DMS 273 treated with DMSO at 0.1 percent for 48 hours (cell line): ENCODE results near the gene AGTPBP1.

Source experiments
- DNase-seq: peaks from one replicate; lab custom pipeline; 2025; lab: John Stamatoyannopoulos, UW

Gene AGTPBP1

GRCh38 chr9:85536514-85536913 lies 205.2 kb downstream of the AGTPBP1 start:
- DNase-seq = no peak

- DNase-seq = no peak
Observed at GRCh38 chr9:85536076-85536475, 205.7 kb downstream of the AGTPBP1 start.

DNA sequence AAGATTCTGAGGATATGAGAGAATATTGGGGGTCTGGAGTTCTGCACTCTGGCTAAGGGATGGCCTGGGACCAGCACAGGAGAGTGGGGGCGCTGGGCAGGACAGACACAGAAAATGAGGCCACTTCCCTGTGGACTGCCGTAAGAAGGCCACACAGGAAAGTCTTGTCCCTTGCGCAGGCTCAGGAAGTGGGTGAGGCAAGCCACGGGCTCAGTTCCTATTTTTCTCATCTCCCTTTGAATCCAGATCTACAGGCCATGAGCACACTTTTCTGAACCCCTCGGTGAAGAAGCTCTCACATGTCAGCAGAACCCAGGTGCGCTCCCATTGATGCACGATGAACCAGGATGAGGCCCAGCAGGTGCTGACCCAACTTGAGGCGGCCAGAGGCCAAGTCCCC lies 207.4 kb downstream of the AGTPBP1 start:
- DNase-seq = no peak

GRCh38 chr9:85533538-85533937 lies 208.2 kb downstream of the AGTPBP1 start:
- DNase-seq = no peak

DNA sequence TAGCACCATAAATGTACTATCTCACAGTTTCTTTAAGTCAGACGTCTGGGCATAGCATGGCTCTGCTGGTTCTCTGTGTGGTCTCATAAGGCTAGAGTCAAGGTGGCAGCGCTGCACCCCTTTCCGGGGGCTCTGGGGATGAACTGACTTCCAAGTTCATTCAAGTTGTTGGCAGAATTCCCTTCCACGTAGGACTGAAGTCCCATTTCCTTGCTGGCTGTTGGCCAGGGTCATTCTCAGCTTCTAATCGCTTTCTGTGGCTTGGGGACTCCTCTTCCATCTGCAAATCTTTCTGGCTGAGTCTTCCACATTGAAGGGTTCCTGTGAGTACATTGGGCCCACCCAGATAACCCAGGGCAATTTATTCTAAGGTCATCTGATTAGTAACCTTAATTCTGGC lies 211.0 kb downstream of the AGTPBP1 start:
- DNase-seq = no peak

DNA sequence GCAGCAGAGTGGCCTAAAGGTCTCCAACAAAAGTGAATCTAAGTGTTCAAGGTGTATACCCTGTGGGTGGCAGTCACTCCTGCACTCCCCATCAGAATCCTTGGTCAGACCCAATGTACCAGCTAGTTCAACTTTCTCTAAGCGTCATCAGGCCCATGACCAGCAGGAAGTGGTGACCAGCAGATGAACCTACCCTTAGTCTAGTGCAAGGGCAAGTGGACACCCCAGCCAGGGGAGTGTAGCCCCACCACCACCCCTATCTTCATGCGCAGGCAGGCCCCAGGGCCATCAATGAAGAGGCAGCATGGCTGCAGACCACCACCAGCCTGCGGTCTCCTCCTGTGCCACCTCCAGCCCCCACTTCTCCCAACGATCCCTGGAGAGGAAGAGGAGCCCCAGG lies 213.1 kb downstream of the AGTPBP1 start:
- no peak for DNase-seq

GRCh38 chr9:85528142-85528541 lies 213.6 kb downstream of the AGTPBP1 start:
- no peak for DNase-seq

- DNase-seq = no peak
Observed at GRCh38 chr9:85527331-85528020, 214.3 kb downstream of the AGTPBP1 start.

- no peak for DNase-seq
Observed at GRCh38 chr9:85524531-85524930, 217.2 kb downstream of the AGTPBP1 start.

DNA sequence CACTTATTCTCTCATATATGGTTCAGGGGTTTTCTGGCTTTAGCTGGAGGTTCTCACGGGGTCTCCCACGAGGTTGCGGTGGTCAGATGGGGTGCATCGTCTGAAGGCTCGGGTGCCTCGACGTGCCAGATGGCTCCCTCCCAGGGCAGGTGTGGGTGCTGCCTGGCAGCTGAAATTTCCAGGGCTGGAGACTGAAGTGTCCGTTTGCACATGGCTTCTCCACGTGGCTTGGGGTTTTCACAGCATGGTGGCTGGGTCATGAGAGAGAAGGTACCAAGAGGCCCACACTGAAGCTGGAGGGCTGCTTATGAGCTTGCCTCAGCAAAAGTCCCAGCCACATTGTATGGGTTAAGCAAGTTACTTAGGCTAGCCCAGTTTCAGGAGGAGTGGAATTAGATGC lies 218.6 kb downstream of the AGTPBP1 start:
- no peak for DNase-seq

GRCh38 chr9:85522459-85523092 lies 219.2 kb downstream of the AGTPBP1 start:
- peak; percentile 9 for DNase-seq

GRCh38 chr9:85521371-85522197 lies 220.2 kb downstream of the AGTPBP1 start:
- no peak for DNase-seq

GRCh38 chr9:85516976-85517637 lies 224.6 kb downstream of the AGTPBP1 start:
- no peak for DNase-seq

DNA sequence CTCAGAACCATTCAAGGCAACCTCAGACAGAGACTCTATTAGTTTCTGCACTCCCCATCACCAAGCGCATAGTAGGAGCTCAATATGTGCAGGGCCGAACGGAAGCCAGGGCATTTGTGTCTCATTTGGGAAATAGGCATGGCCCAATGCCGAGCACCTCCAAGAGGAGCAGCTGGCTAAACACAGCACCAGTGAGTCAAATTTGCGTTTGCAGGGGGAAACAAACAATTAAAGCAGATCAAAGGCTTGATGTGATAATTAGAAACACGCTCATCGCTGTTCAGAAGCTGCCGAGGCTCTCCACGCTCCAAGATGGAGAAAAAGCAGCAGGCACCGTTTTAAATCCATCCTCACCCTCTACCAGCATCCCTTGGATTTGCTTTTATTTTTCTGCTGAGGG lies 225.3 kb downstream of the AGTPBP1 start:
- DNase-seq = no peak

DNA sequence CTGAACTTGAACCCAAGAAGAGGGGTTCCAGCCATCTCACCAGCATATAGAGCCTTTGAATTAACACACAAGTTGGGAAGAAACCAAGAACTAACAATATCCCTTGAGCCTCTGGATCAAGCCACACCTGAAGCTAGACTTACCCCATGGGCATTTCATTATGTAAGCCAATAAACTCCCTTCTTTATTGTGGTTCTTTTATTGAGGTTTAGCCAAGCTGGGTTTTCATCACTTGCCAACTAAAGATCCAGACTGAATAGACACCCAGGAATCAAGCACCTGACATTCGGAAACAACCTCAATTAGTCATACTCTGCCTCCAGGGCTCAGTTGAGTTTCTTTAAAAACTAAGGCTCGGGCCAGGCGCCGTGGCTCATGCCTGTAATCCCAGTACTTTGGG lies 226.7 kb downstream of the AGTPBP1 start:
- DNase-seq = no peak

- DNase-seq = no peak
Observed at GRCh38 chr9:85514256-85514655, 227.5 kb downstream of the AGTPBP1 start.

DNA sequence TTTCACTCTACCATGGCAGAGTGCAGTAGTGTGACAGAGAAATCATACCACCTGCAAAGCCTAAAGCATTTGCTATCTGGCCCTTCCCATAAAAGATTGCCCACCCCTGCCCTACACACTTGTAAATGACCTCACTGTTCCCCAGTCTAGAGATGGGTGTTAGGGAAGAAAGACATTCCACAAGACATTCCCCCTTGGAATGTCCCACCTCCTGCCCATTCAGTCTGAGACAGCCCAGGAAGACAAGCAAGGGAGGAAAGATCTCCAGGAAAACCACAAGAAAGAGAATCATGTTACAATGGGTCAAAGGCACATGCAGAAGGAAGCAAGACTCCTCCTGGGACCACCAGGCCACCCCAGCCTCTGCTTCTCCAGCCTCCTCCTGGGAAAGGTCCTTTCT lies 230.0 kb downstream of the AGTPBP1 start:
- DNase-seq = no peak

GRCh38 chr9:85510830-85511504 lies 230.8 kb downstream of the AGTPBP1 start:
- no peak for DNase-seq

DNA sequence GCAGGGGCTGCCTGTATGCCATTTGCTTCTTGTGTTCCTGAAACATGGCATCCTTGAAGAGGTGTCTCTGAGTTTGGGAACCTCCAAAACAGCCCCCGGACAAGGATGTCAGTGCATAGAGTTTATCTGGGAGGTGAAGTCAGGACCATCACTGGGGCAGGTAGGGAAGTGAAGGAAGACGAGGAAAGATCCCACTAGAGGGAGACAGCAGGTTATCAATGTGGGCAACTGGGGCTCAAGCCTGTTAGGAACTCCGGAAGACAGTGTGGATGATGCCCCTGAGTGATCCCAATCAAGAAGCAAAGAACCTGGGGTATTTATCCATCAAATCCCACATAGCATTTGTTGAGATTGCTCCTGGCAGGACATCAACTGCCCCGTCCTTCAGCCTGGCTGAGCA lies 233.1 kb downstream of the AGTPBP1 start:
- DNase-seq = no peak

- no peak for DNase-seq
Observed at GRCh38 chr9:85505612-85506011, 236.1 kb downstream of the AGTPBP1 start.

- no peak for DNase-seq
Observed at GRCh38 chr9:85502815-85503655, 238.7 kb downstream of the AGTPBP1 start.
